ENCODE measurements around the gene ETNK1.

DNA sequence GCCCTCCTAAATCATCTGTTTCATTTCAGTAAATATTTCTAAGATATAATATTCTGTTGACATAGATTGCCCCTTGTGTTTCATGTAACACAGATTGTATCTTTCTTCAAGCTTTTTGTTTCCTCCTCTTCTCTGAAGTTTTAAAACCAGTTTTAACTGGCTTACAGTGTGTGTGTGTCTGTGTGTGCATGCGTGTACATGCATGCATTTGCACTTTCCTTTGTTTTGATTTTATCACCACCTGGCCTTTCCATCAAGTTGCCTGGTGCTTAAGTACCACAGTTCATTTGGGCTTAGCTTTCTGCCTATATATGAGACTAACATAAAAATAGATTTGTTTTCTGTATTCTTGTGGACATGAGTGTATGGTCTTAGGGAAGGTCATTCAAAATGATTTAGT is 31.9 kb downstream of the ETNK1 start:
- TF ChIP-seq, protein P1, sequence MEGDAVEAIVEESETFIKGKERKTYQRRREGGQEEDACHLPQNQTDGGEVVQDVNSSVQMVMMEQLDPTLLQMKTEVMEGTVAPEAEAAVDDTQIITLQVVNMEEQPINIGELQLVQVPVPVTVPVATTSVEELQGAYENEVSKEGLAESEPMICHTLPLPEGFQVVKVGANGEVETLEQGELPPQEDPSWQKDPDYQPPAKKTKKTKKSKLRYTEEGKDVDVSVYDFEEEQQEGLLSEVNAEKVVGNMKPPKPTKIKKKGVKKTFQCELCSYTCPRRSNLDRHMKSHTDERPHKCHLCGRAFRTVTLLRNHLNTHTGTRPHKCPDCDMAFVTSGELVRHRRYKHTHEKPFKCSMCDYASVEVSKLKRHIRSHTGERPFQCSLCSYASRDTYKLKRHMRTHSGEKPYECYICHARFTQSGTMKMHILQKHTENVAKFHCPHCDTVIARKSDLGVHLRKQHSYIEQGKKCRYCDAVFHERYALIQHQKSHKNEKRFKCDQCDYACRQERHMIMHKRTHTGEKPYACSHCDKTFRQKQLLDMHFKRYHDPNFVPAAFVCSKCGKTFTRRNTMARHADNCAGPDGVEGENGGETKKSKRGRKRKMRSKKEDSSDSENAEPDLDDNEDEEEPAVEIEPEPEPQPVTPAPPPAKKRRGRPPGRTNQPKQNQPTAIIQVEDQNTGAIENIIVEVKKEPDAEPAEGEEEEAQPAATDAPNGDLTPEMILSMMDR (IDR thresholded peaks at IDR 0.05), result no peak
- TF ChIP-seq POLR2A (IDR thresholded peaks at IDR 0.05), result no peak
